Loucy (cell line): ENCODE results near the gene SCOC.

ENCODE experiments used
- H2AFZ ChIP-seq: fragments of 200-600 bp; sonication (generic); 2 replicates; pipeline ENCODE4 v1.6.0; 2016; ENCODE audit warnings: antibody characterized with exemption, mild to moderate bottlenecking, low read length, moderate library complexity
- H3F3A ChIP-seq: fragments of 200-600 bp; 2 replicates; pipeline ENCODE4 v1.6.0; 2016; ENCODE audit warnings: antibody characterized with exemption, low read depth, mild to moderate bottlenecking
- H3K27me3 ChIP-seq: fragments of 200-600 bp; sonication (generic); 2 replicates; pipeline ENCODE4 v1.6.1; 2014; ENCODE audit warnings: low read length, mild to moderate bottlenecking; ENCODE audit not compliant: insufficient read depth, poor library complexity, severe bottlenecking
- H3K36me3 ChIP-seq: fragments of 200-600 bp; sonication (generic); 2 replicates; pipeline ENCODE4 v1.6.1; 2016; ENCODE audit warnings: low read length; ENCODE audit not compliant: insufficient read depth
- H3K4me1 ChIP-seq: fragments of 200-600 bp; sonication (generic); 2 replicates; pipeline ENCODE4 v1.5.1; 2014; ENCODE audit warnings: low read length, mild to moderate bottlenecking; ENCODE audit not compliant: insufficient read depth, poor library complexity, severe bottlenecking
- H3K4me2 ChIP-seq: fragments of 200-600 bp; sonication (generic); 2 replicates; pipeline ENCODE4 v1.6.0; 2014; ENCODE audit warnings: antibody characterized with exemption, low read length, low read depth, mild to moderate bottlenecking; ENCODE audit not compliant: poor library complexity, severe bottlenecking
- H3K4me3 ChIP-seq: fragments of 200-600 bp; sonication (generic); 2 replicates; pipeline ENCODE4 v1.5.1; 2014; ENCODE audit warnings: low read length, mild to moderate bottlenecking, mixed read lengths; ENCODE audit not compliant: poor library complexity, severe bottlenecking
- H3K79me2 ChIP-seq: fragments of 200-600 bp; sonication (generic); 2 replicates; pipeline ENCODE4 v1.6.1; 2014; ENCODE audit warnings: low read length; ENCODE audit not compliant: insufficient read depth
- H3K9ac ChIP-seq: fragments of 200-600 bp; sonication (generic); 2 replicates; pipeline ENCODE4 v1.6.0; 2014; ENCODE audit warnings: mild to moderate bottlenecking, low read depth, low read length, moderate library complexity; ENCODE audit not compliant: poor library complexity, severe bottlenecking
- H3K9me2 ChIP-seq: fragments of 200-600 bp; sonication (generic); replicated peaks from 2 replicates; pipeline ENCODE4 v1.6.1; 2016; ENCODE audit warnings: low read depth, low read length, mixed read lengths
- H3K9me3 ChIP-seq: fragments of 200-600 bp; sonication (generic); 2 replicates; pipeline ENCODE4 v1.6.1; 2014; ENCODE audit warnings: mild to moderate bottlenecking, antibody characterized with exemption, low read length, low read depth; ENCODE audit not compliant: insufficient read depth
- H4K20me1 ChIP-seq: fragments of 200-600 bp; sonication (generic); 2 replicates; pipeline ENCODE4 v1.6.0; 2014; ENCODE audit warnings: antibody characterized with exemption, low read length, mild to moderate bottlenecking; ENCODE audit not compliant: insufficient read depth, poor library complexity, severe bottlenecking
- CTCF ChIP-seq: fragments of 200-600 bp; sonication (generic); conservative IDR thresholded peaks from 2 replicates; pipeline ENCODE4 v1.5.1; 2014; ENCODE audit warnings: mild to moderate bottlenecking, antibody characterized with exemption, low read length
- EZH2phosphoT487 ChIP-seq: fragments of 200-600 bp; IDR thresholded peaks from 2 replicates; pipeline ENCODE4 v1.6.1; 2018; ENCODE audit warnings: antibody characterized with exemption, mild to moderate bottlenecking, moderate library complexity, borderline replicate concordance

SCOC gene

GRCh38 chr4:140357868-140358267 lies 15.6 kb upstream of the SCOC start:
- Histone ChIP-seq H3F3A (no peaks in the 10 kb centered on the region), H3K9me2 (no peaks in the 10 kb centered on the region), H3K4me2 (no peak overlapping the region), H3K4me3 (no peak overlapping the region), H3K9me3 (no peaks in the 10 kb centered on the region), H4K20me1 (no peaks in the 10 kb centered on the region), H3K36me3 (no peaks in the 10 kb centered on the region), H3K79me2 (no peaks in the 10 kb centered on the region), H3K27me3 (no peaks in the 10 kb centered on the region), H2AFZ (no peak overlapping the region), H3K9ac (no peak overlapping the region), H3K4me1 (peaks cover 26% of the 10 kb centered on the region)
- no peak for TF ChIP-seq EZH2phosphoT487
- no peak for TF ChIP-seq CTCF

GRCh38 chr4:140358281-140358680 lies 15.2 kb upstream of the SCOC start:
- Histone ChIP-seq H3K27me3 (no peaks in the 10 kb centered on the region), H4K20me1 (no peaks in the 10 kb centered on the region), H3K4me3 (no peak overlapping the region), H2AFZ (no peak overlapping the region), H3F3A (no peaks in the 10 kb centered on the region), H3K9ac (no peak overlapping the region), H3K79me2 (no peaks in the 10 kb centered on the region), H3K4me2 (no peak overlapping the region), H3K9me3 (no peaks in the 10 kb centered on the region), H3K9me2 (no peaks in the 10 kb centered on the region), H3K4me1 (peaks cover 27% of the 10 kb centered on the region), H3K36me3 (no peaks in the 10 kb centered on the region)
- no peak for TF ChIP-seq CTCF
- TF ChIP-seq EZH2phosphoT487, result no peak

- Histone ChIP-seq H3K4me2 (peak overlapping the region; percentile 14), H2AFZ (no peak overlapping the region)
- TF ChIP-seq EZH2phosphoT487 (no peak), CTCF (peak; percentile 96)
Measured at GRCh38 chr4:140359562-140360427, 13.7 kb upstream of the SCOC start.

More at GRCh38 chr4:140359562-140360427, 13.7 kb upstream of the SCOC start:
- no peaks in the 10 kb centered on the region for H3F3A ChIP-seq
- no peaks in the 10 kb centered on the region for H3K27me3 ChIP-seq
- peaks cover 22% of the 10 kb centered on the region for H3K4me1 ChIP-seq
- no peaks in the 10 kb centered on the region for H4K20me1 ChIP-seq
- no peaks in the 10 kb centered on the region for H3K9me2 ChIP-seq
- no peak overlapping the region for H3K4me3 ChIP-seq
- no peaks in the 10 kb centered on the region for H3K79me2 ChIP-seq
- H3K9me3 ChIP-seq, result no peaks in the 10 kb centered on the region
- H3K36me3 ChIP-seq, result no peaks in the 10 kb centered on the region
- H3K9ac ChIP-seq, result no peak overlapping the region
